Tibial nerve (tissue), 4 donors: ENCODE data around the gene DENND1A.

ENCODE experiments used
- EP300 ChIP-seq, 2 donors: sonication (generic); formaldehyde crosslinking; IDR thresholded peaks; one replicate each; pipeline ENCODE4 v1.6.1; 2017; ENCODE audit warnings: antibody characterized with exemption in 2 of 2, mild to moderate bottlenecking in 1 of 2
- POLR2A ChIP-seq, 2 donors: fragments of 450-650 bp; IDR thresholded peaks; one replicate each; pipeline ENCODE4 v1.6.1; 2017; ENCODE audit warnings: antibody characterized with exemption in 2 of 2, mild to moderate bottlenecking in 2 of 2, moderate library complexity in 2 of 2
- TF ChIP-seq, protein P1 (sequence below), 5 experiments: fragments of 200-600 bp in 3 of 5; fragments of 450-650 bp in 2 of 5; sonication (generic) in 3 of 5; IDR thresholded peaks; one replicate each; pipeline ENCODE4 v1.5.1; 2016 to 2019; ENCODE audit warnings: antibody characterized with exemption in 5 of 5, mild to moderate bottlenecking in 3 of 5, moderate library complexity in 2 of 5

- TF ChIP-seq, protein P1, sequence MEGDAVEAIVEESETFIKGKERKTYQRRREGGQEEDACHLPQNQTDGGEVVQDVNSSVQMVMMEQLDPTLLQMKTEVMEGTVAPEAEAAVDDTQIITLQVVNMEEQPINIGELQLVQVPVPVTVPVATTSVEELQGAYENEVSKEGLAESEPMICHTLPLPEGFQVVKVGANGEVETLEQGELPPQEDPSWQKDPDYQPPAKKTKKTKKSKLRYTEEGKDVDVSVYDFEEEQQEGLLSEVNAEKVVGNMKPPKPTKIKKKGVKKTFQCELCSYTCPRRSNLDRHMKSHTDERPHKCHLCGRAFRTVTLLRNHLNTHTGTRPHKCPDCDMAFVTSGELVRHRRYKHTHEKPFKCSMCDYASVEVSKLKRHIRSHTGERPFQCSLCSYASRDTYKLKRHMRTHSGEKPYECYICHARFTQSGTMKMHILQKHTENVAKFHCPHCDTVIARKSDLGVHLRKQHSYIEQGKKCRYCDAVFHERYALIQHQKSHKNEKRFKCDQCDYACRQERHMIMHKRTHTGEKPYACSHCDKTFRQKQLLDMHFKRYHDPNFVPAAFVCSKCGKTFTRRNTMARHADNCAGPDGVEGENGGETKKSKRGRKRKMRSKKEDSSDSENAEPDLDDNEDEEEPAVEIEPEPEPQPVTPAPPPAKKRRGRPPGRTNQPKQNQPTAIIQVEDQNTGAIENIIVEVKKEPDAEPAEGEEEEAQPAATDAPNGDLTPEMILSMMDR (IDR thresholded peaks at IDR 0.05) = no peak
- TF ChIP-seq POLR2A (IDR thresholded peaks at IDR 0.05) = no peak
- TF ChIP-seq EP300 (IDR thresholded peaks at IDR 0.05) = no peak
Measured at GRCh38 chr9:123940721-123941523, 11.0 kb upstream of the DENND1A start.
